Mucosa of descending colon (tissue), 3 donors: Measurements from ENCODE around the gene MBNL1. TPM values are rescaled to one million over a fixed set of nuclear protein-coding genes. Genes with fewer than 3 reads are reported as not detected.
"Not testable (repeated sequence)": the region's sequence is repeated elsewhere in the genome, so short reads cannot be mapped to it uniquely, and the experiment has no call there.

Source experiments
- ATAC-seq: fragments of 200-7000 bp; cut with Tn5 transposase; one replicate; pipeline ENCODE4 v1.9.1; 2020; ENCODE audit warnings: mild to moderate bottlenecking, moderate library complexity
- DNase-seq, 3 donors: peaks; one replicate each; pipeline ENCODE4 v3.0.0-alpha.2; 2020
- H3K36me3 ChIP-seq: fragments of 200-600 bp; one replicate; pipeline ENCODE4 v1.8.0; 2021; ENCODE audit warnings: low read depth, mild to moderate bottlenecking
- H3K4me1 ChIP-seq: fragments of 200-600 bp; one replicate; pipeline ENCODE4 v1.8.0; 2021; ENCODE audit warnings: low read depth, mild to moderate bottlenecking
- H3K4me3 ChIP-seq: fragments of 200-600 bp; one replicate; pipeline ENCODE4 v1.8.0; 2021; ENCODE audit warnings: mild to moderate bottlenecking
- H3K9me3 ChIP-seq: fragments of 200-600 bp; one replicate; pipeline ENCODE4 v1.8.0; 2021; ENCODE audit warnings: mild to moderate bottlenecking
- CTCF ChIP-seq: fragments of 200-600 bp; IDR thresholded peaks from one replicate; pipeline ENCODE4 v1.8.0; 2022; ENCODE audit warnings: antibody characterized with exemption, mild to moderate bottlenecking
- intact Hi-C, 2 donors: fragments of 100-400 bp; cut with DNase I in 1 of 2; cut with micrococcal nuclease in 1 of 2; formaldehyde crosslinking; loops; one replicate each; pipeline versions ENCODE4 v1.11.0 to v1.11.1; 2022; cut with DNase I, micrococcal nuclease
- total RNA-seq, 3 donors: library from RNA; stranded (reverse); fragmentation: NEBNext Ultra II Directional in 2 of 3; extraction: Animal tissue kit (Norgen Biotek cat#: 25700) in 2 of 3; gene quantifications; one replicate each; pipeline versions ENCODE4 v1.2.1 to v1.2.4, GENCODE V29; 2021 to 2023
- donor health status: DM: no; HTN: no; CAD: no; lungs with moderate emphysema.
- donor health status: DM: no; HTN: no; CAD: no.
- donor health status: DM: no; HTN: yes; CAD: no.

Gene MBNL1
- total RNA-seq, 3 donors from 2014 or later: 184 to 381 (median 215) TPM

GRCh38 chr3:152333928-152334327, 65.2 kb downstream of the MBNL1 start:
- TF ChIP-seq CTCF: no peak
- Histone ChIP-seq H3K9me3 (no peaks in the 10 kb centered on the region), H3K4me3 (no peak overlapping the region), H3K36me3 (no peaks in the 10 kb centered on the region), H3K4me1 (peaks cover 19% of the 10 kb centered on the region)
- intact Hi-C loops: no loop called here
- DNase-seq: no peak
- ATAC-seq: no peak

GRCh38 chr3:152334761-152335160, 66.0 kb downstream of the MBNL1 start:
- DNase-seq (no peak), ATAC-seq (no peak)
- intact Hi-C loops: no loop called here
- Histone ChIP-seq H3K4me3 (no peak overlapping the region), H3K36me3 (no peaks in the 10 kb centered on the region), H3K4me1 (peaks cover 14% of the 10 kb centered on the region), H3K9me3 (no peaks in the 10 kb centered on the region)
- TF ChIP-seq CTCF: no peak

- no peaks in the 10 kb centered on the region for H3K9me3 ChIP-seq
- intact Hi-C loops: no loop called here
- H3K36me3 ChIP-seq: no peaks in the 10 kb centered on the region
- H3K4me3 ChIP-seq: no peak overlapping the region
- TF ChIP-seq CTCF: no peak
- DNase-seq (no peak), ATAC-seq (no peak)
- H3K4me1 ChIP-seq: peaks cover 9% of the 10 kb centered on the region
Measured at GRCh38 chr3:152335273-152335672, 66.5 kb downstream of the MBNL1 start.

GRCh38 chr3:152337337-152337736, 68.6 kb downstream of the MBNL1 start:
- ATAC-seq, H3K4me1 ChIP-seq, DNase-seq, H3K36me3 ChIP-seq, H3K9me3 ChIP-seq, H3K4me3 ChIP-seq, intact Hi-C loops: not testable (repeated sequence)

GRCh38 chr3:152338159-152338720, 69.5 kb downstream of the MBNL1 start:
- ATAC-seq (no peak), DNase-seq (no peak)
- H3K9me3 ChIP-seq: no peaks in the 10 kb centered on the region
- TF ChIP-seq CTCF: no peak
- intact Hi-C loops: no loop called here
- no peaks in the 10 kb centered on the region for H3K4me1 ChIP-seq
- H3K4me3 ChIP-seq: no peak overlapping the region
- H3K36me3 ChIP-seq: no peaks in the 10 kb centered on the region

GRCh38 chr3:152339881-152340505, 71.3 kb downstream of the MBNL1 start:
- no peaks in the 10 kb centered on the region for H3K4me1 ChIP-seq
- H3K4me3 ChIP-seq: no peak overlapping the region
- no peak for TF ChIP-seq CTCF
- no peak for ATAC-seq
- H3K36me3 ChIP-seq: no peaks in the 10 kb centered on the region
- DNase-seq: no peak
- intact Hi-C loops: no loop called here
- no peaks in the 10 kb centered on the region for H3K9me3 ChIP-seq
